T-cell (primary cell): ENCODE data around the gene KCNJ4. TPM values are rescaled to one million over a fixed set of nuclear protein-coding genes. Genes with fewer than 3 reads are reported as not detected.
A peak's percentile ranks its signal among the peaks of the same experiment; 100 is the strongest.

Experiments
- ATAC-seq, 4 experiments: fragments of 200-7000 bp in 3 of 4; fragments of 150-1000 bp in 1 of 4; cut with Tn5 transposase; replicated peaks in 1 of 4; 1 replicate in 3 of 4; 2 replicates in 1 of 4; pipeline ENCODE4 v1.10.0; 2021; ENCODE audit warnings: moderate library complexity in 3 of 4, mild to moderate bottlenecking in 2 of 4, moderate number of reproducible peaks in 1 of 4
- CTCF ChIA-PET, 2 donors: fragments of 300-600 bp; sonication (Branson Sonifier 250); formaldehyde crosslinking; loops; one replicate each; lab custom pipeline; 2022; ENCODE audit warnings: antibody characterized with exemption in 2 of 2; lab: Charles Lee
- POLR2A ChIA-PET, 2 donors: fragments of 300-600 bp; sonication (Branson Sonifier 250); formaldehyde crosslinking; loops; one replicate each; lab custom pipeline; 2022; ENCODE audit warnings: antibody characterized with exemption in 2 of 2; lab: Charles Lee
- DNase-seq, 35 experiments: peaks; one replicate each; pipeline versions ENCODE4 v3.0.0 to v3.0.0-alpha.2; 2013 to 2023
- H3K27ac ChIP-seq: one replicate; pipeline ENCODE4 v1.5.1; 2013; ENCODE audit warnings: low read length
- H3K27me3 ChIP-seq, 2 experiments: replicated peaks in 1 of 2; 1 replicate in 1 of 2; 2 replicates in 1 of 2; pipeline versions ENCODE4 v1.6.1 to v1.7.0; 2013; ENCODE audit warnings: low read length in 1 of 2, mixed read lengths in 1 of 2; ENCODE audit not compliant: control insufficient read depth in 2 of 2, insufficient read depth in 2 of 2; ENCODE audit errors: extremely low read depth in 1 of 2
- H3K36me3 ChIP-seq, 2 donors: 1 replicate in 1 of 2; 2 replicates in 1 of 2; pipeline versions ENCODE4 v1.6.1 to v1.7.0; 2013; ENCODE audit warnings: low read length in 1 of 2; ENCODE audit not compliant: control insufficient read depth in 2 of 2, insufficient read depth in 1 of 2; ENCODE audit errors: extremely low read depth in 1 of 2
- H3K4me1 ChIP-seq, 2 experiments: 1 replicate in 1 of 2; 2 replicates in 1 of 2; pipeline versions ENCODE4 v1.6.1 to v1.7.0; 2013; ENCODE audit warnings: low read length in 2 of 2, mixed read lengths in 1 of 2; ENCODE audit not compliant: insufficient read depth in 2 of 2, control insufficient read depth in 1 of 2; ENCODE audit errors: extremely low read depth in 1 of 2
- H3K4me3 ChIP-seq, 2 donors: 1 replicate in 1 of 2; 2 replicates in 1 of 2; pipeline versions ENCODE4 v1.5.1 to v1.7.0; 2013; ENCODE audit warnings: mild to moderate bottlenecking in 2 of 2, low read length in 1 of 2, moderate library complexity in 1 of 2; ENCODE audit not compliant: control insufficient read depth in 1 of 2; ENCODE audit errors: extremely low read depth in 1 of 2
- H3K9me3 ChIP-seq: 2 replicates; pipeline ENCODE4 v1.7.0; 2013
- H3K27ac Mint-ChIP-seq, 2 donors: one replicate each; pipeline ENCODE4 v1.8.0; 2020 to 2021; ENCODE audit warnings: mild to moderate bottlenecking in 2 of 2, mixed read lengths in 2 of 2
- H3K27me3 Mint-ChIP-seq, 2 donors: one replicate each; pipeline ENCODE4 v1.8.0; 2021 to 2022; ENCODE audit warnings: mixed read lengths in 2 of 2
- H3K36me3 Mint-ChIP-seq: one replicate; pipeline ENCODE4 v1.8.0; 2021; ENCODE audit warnings: mixed read lengths
- H3K4me1 Mint-ChIP-seq, 3 donors: one replicate each; pipeline ENCODE4 v1.8.0; 2020 to 2022; ENCODE audit warnings: mixed read lengths in 3 of 3, mild to moderate bottlenecking in 1 of 3
- H3K4me3 Mint-ChIP-seq, 3 donors: one replicate each; pipeline ENCODE4 v1.8.0; 2020 to 2022; ENCODE audit warnings: mild to moderate bottlenecking in 3 of 3, mixed read lengths in 3 of 3, moderate library complexity in 3 of 3
- H3K9me3 Mint-ChIP-seq, 3 donors: one replicate each; pipeline ENCODE4 v1.8.0; 2020 to 2022; ENCODE audit warnings: mixed read lengths in 3 of 3
- WGBS: methylation state at CpG from one replicate; pipeline ENCODE4 v1.1.5; 2013; ENCODE audit warnings: missing lambda C conversion rate; ENCODE audit not compliant: insufficient coverage; 5-methylcytosine and 5-hydroxymethylcytosine counted together
- total RNA-seq, 35 experiments: library from RNA in 6 of 35; stranded (reverse) in 6 of 35; fragments of 120-200 nt in 1 of 35; gene quantifications; one replicate each; pipeline versions ENCODE4 v1.2.1 to v1.2.4 and lab custom pipeline; 2013 to 2026

KCNJ4 gene
- total RNA-seq, 5 donors from 2014 or later (not counting 1 experiment from before 2014, with no cell fraction given) = not detected

GRCh38 chr22:38468443-38469305, 13.7 kb upstream of the KCNJ4 start:
- Mint-ChIP-seq H3K4me1 (peaks cover 4 to 10% (median 7%) of the 10 kb centered on the region in 3 donors), H3K36me3 (no peaks in the 10 kb centered on the region), H3K27ac (no peak overlapping the region), H3K27me3 (peaks cover 20 to 39% of the 10 kb centered on the region in 2 donors), H3K4me3 (peak overlapping the region; percentile 47 to 79 (median 60)), H3K9me3 (no peaks in the 10 kb centered on the region)
- Histone ChIP-seq H3K36me3 (no peaks in the 10 kb centered on the region), H3K27me3 (peaks cover 2 to 68% of the 10 kb centered on the region in 2 experiments), H3K4me3 (peak overlapping the region; percentile 33 to 62), H3K4me1 (peaks cover 4 to 13% of the 10 kb centered on the region in 2 experiments), H3K9me3 (no peaks in the 10 kb centered on the region), H3K27ac (no peak overlapping the region)
- POLR2A ChIA-PET = no interaction called here
- CTCF ChIA-PET = no interaction called here
- peak in 1 of 4 experiments; percentile 44 for ATAC-seq
- DNase-seq = no peak
- 93% methylated on average over 16 of the region's 28 CpGs for WGBS

- Mint-ChIP-seq H3K9me3 (no peaks in the 10 kb centered on the region), H3K27ac (peak within 1 kb of the TSS in 1 of 2 donors; percentile 4), H3K4me1 (peaks cover 4 to 10% (median 7%) of the 10 kb centered on the region in 3 donors), H3K27me3 (peaks cover 27 to 46% of the 10 kb centered on the region in 2 donors), H3K36me3 (no peaks in the 10 kb centered on the region), H3K4me3 (peak within 1 kb of the TSS; percentile 56 to 79 (median 63))
- CTCF ChIA-PET = no interaction called here
- Histone ChIP-seq H3K9me3 (no peaks in the 10 kb centered on the region), H3K4me1 (peaks cover 4 to 13% of the 10 kb centered on the region in 2 experiments), H3K27me3 (peaks cover 2 to 75% of the 10 kb centered on the region in 2 experiments), H3K36me3 (no peaks in the 10 kb centered on the region), H3K4me3 (peak within 1 kb of the TSS; percentile 33 to 62), H3K27ac (no peak within 1 kb of the TSS)
- ATAC-seq = peak; percentile 60 to 80 (median 74)
- POLR2A ChIA-PET = no interaction called here
- peak in 10 of 35 experiments; percentile 17 to 55 (median 30) for DNase-seq
- WGBS = 3% methylated on average over 49 of the region's 53 CpGs
Measured at GRCh38 chr22:38467904-38468442, 13.0 kb upstream of the KCNJ4 start, which contains the start of gene KDELR3. Gene KDELR3, plus strand, starts transcription at chr22:38468096. Its CDS starts 138 bp downstream, at chr22:38468234.

GRCh38 chr22:38467438-38467903, 12.5 kb upstream of the KCNJ4 start:
- peaks cover 28 to 49% of the 10 kb centered on the region in 2 donors for H3K27me3 Mint-ChIP-seq
- no peaks in the 10 kb centered on the region for H3K36me3 Mint-ChIP-seq
- peaks cover 4 to 13% of the 10 kb centered on the region in 2 experiments for H3K4me1 ChIP-seq
- CTCF ChIA-PET = no interaction called here
- no peaks in the 10 kb centered on the region for H3K9me3 ChIP-seq
- no peak overlapping the region for H3K27ac Mint-ChIP-seq
- DNase-seq (no peak), ATAC-seq (no peak)
- H3K4me3 ChIP-seq = peak overlapping the region; percentile 19 to 62
- 15% methylated on average over 13 of the region's 20 CpGs for WGBS
- peak overlapping the region; percentile 56 to 79 (median 63) for H3K4me3 Mint-ChIP-seq
- peaks cover 4 to 10% (median 7%) of the 10 kb centered on the region in 3 donors for H3K4me1 Mint-ChIP-seq
- H3K27me3 ChIP-seq = peaks cover 2 to 78% of the 10 kb centered on the region in 2 experiments
- POLR2A ChIA-PET = interaction anchor here in 1 of 2 donors (0.6 kb wide), 1 partner anchor 101 kb away, joined by 4 read pairs; no protein-coding TSS in a partner anchor
- no peaks in the 10 kb centered on the region for H3K36me3 ChIP-seq
- H3K27ac ChIP-seq = no peak overlapping the region
- H3K9me3 Mint-ChIP-seq = no peaks in the 10 kb centered on the region

- CTCF ChIA-PET = no interaction called here
- Histone ChIP-seq H3K4me1 (peaks cover 4 to 23% of the 10 kb centered on the region in 2 experiments), H3K27ac (no peak overlapping the region), H3K9me3 (no peaks in the 10 kb centered on the region), H3K36me3 (no peaks in the 10 kb centered on the region), H3K27me3 (peaks cover 2 to 85% of the 10 kb centered on the region in 2 experiments), H3K4me3 (no peak overlapping the region)
- Mint-ChIP-seq H3K27ac (no peak overlapping the region), H3K27me3 (peaks cover 32 to 63% of the 10 kb centered on the region in 2 donors), H3K9me3 (no peaks in the 10 kb centered on the region), H3K4me3 (peak overlapping the region in 1 of 3 donors; percentile 79), H3K36me3 (no peaks in the 10 kb centered on the region), H3K4me1 (peaks cover 4 to 18% (median 9%) of the 10 kb centered on the region in 3 donors)
- no peak for DNase-seq
- ATAC-seq = no peak
- POLR2A ChIA-PET = no interaction called here
- WGBS = 75% methylated on average over 16 of the region's 26 CpGs
Measured at GRCh38 chr22:38465673-38466490, 10.9 kb upstream of the KCNJ4 start.

- ChIA-PET POLR2A (no interaction called here), CTCF (no interaction called here)
- no peaks in the 10 kb centered on the region for H3K36me3 Mint-ChIP-seq
- no peaks in the 10 kb centered on the region for H3K9me3 ChIP-seq
- peaks cover 4 to 23% of the 10 kb centered on the region in 2 experiments for H3K4me1 ChIP-seq
- no peak overlapping the region for H3K4me3 ChIP-seq
- peaks cover 37 to 69% of the 10 kb centered on the region in 2 donors for H3K27me3 Mint-ChIP-seq
- DNase-seq (no peak), ATAC-seq (no peak)
- H3K9me3 Mint-ChIP-seq = no peaks in the 10 kb centered on the region
- peaks cover 4 to 85% of the 10 kb centered on the region in 2 experiments for H3K27me3 ChIP-seq
- H3K36me3 ChIP-seq = no peaks in the 10 kb centered on the region
- peaks cover 4 to 20% (median 9%) of the 10 kb centered on the region in 3 donors for H3K4me1 Mint-ChIP-seq
- no peak overlapping the region for H3K27ac Mint-ChIP-seq
- WGBS = 92% methylated on average over 4 of the region's 10 CpGs
- no peak overlapping the region for H3K4me3 Mint-ChIP-seq
- no peak overlapping the region for H3K27ac ChIP-seq
Measured at GRCh38 chr22:38464992-38465672, 10.1 kb upstream of the KCNJ4 start.
